ENCODE data around the gene GORASP2.

DNA sequence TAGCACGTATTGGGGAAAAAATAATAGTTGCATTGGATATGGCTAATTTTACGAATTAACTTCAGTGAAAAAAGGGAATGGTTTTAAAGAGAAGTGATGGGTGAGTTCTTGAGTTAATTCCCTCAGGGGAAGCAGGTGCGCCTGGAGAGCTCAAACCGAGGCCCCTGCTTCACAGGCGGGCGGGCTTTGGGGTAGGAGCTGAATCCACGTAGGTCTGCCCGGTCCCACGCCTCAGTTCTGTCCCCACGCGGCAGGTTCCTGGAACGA lies 44.1 kb downstream of the GORASP2 start:
- no peak for TF ChIP-seq EZH2 (IDR thresholded peaks at IDR 0.05; ENCODE audit: insufficient read depth, poor library complexity, severe bottlenecking)
- no peak for TF ChIP-seq EZH2phosphoT487 (IDR thresholded peaks at IDR 0.05; ENCODE audit: insufficient read depth, low read depth)
